HepG2 (cell line): ENCODE results near the gene THOP1. TPM values are rescaled to one million over a fixed set of nuclear protein-coding genes. Genes with fewer than 3 reads are reported as not detected.

Experiments used
- CREM ChIP-seq, 2 experiments: sonication (generic) in 1 of 2; formaldehyde crosslinking in 1 of 2; IDR thresholded peaks; 2 replicates each; pipeline versions ENCODE4 v1.4.0 to v1.6.1; 2016 to 2020; ENCODE audit warnings: antibody characterized with exemption in 1 of 2, mild to moderate bottlenecking in 1 of 2, missing genetic modification reagents in 1 of 2
- CSRNP2 ChIP-seq: sonication (generic); formaldehyde crosslinking; conservative IDR thresholded peaks from 2 replicates; pipeline ENCODE4 v1.8.0; 2022; ENCODE audit warnings: low read depth, missing genetic modification reagents
- CTCF ChIP-seq: sonication (generic); formaldehyde crosslinking; IDR thresholded peaks from 2 replicates; pipeline ENCODE4 v1.5.0; 2020; ENCODE audit warnings: mild to moderate bottlenecking, missing genetic modification reagents, moderate library complexity
- FOXA3 ChIP-seq: IDR thresholded peaks from 2 replicates; pipeline ENCODE4 v1.6.1; 2016; ENCODE audit warnings: missing genetic modification reagents, missing compliant biosample characterization
- GABPA ChIP-seq, 2 experiments: IDR thresholded peaks; 2 replicates each; pipeline ENCODE4 v1.6.1; 2011 to 2016; ENCODE audit warnings: low read depth in 2 of 2, low read length in 1 of 2, missing biosample characterization in 1 of 2, missing genetic modification characterization in 1 of 2
- HNF4G ChIP-seq, 2 experiments: sonication (generic) in 1 of 2; formaldehyde crosslinking in 1 of 2; IDR thresholded peaks; 2 replicates each; pipeline versions ENCODE4 v1.4.0 to v1.6.1; 2011 to 2020; ENCODE audit warnings: borderline replicate concordance in 2 of 2, low read depth in 2 of 2, mild to moderate bottlenecking in 2 of 2, low read length in 1 of 2, missing genetic modification reagents in 1 of 2, moderate library complexity in 1 of 2
- IKZF5 ChIP-seq: IDR thresholded peaks from 2 replicates; pipeline ENCODE4 v1.6.1; 2018; ENCODE audit warnings: missing genetic modification reagents, mild to moderate bottlenecking, missing compliant biosample characterization
- MTERF4 ChIP-seq: sonication (generic); formaldehyde crosslinking; IDR thresholded peaks from 2 replicates; pipeline ENCODE4 v1.8.0; 2023; ENCODE audit warnings: mild to moderate bottlenecking, missing genetic modification reagents
- SRY ChIP-seq: sonication (generic); formaldehyde crosslinking; IDR thresholded peaks from 2 replicates; pipeline ENCODE4 v1.8.0; 2022; ENCODE audit warnings: mild to moderate bottlenecking, missing genetic modification reagents
- TBX3 ChIP-seq: fragments of 450-650 bp; IDR thresholded peaks from 2 replicates; pipeline ENCODE4 v1.6.1; 2017; ENCODE audit warnings: antibody characterized with exemption, mild to moderate bottlenecking, inconsistent platforms, borderline replicate concordance
- TGIF2 ChIP-seq: IDR thresholded peaks from 2 replicates; pipeline ENCODE4 v1.6.1; 2016; ENCODE audit warnings: control low read depth, missing compliant biosample characterization
- THAP11 ChIP-seq: IDR thresholded peaks from 2 replicates; pipeline ENCODE4 v1.6.1; 2016; ENCODE audit warnings: missing biosample characterization, missing genetic modification reagents
- TSC22D2 ChIP-seq: sonication (generic); formaldehyde crosslinking; IDR thresholded peaks from 2 replicates; pipeline ENCODE4 v1.5.1; 2020; ENCODE audit warnings: missing genetic modification reagents, mild to moderate bottlenecking, borderline replicate concordance
- ZNF17 ChIP-seq: sonication (generic); formaldehyde crosslinking; IDR thresholded peaks from 2 replicates; pipeline ENCODE4 v1.5.0; 2020; ENCODE audit warnings: mild to moderate bottlenecking, missing genetic modification reagents
- ZNF18 ChIP-seq: sonication (generic); formaldehyde crosslinking; IDR thresholded peaks from 2 replicates; pipeline ENCODE4 v1.8.0; 2022; ENCODE audit warnings: mild to moderate bottlenecking, missing genetic modification reagents; ENCODE audit not compliant: insufficient replicate concordance
- ZNF234 ChIP-seq: sonication (generic); formaldehyde crosslinking; conservative IDR thresholded peaks from 2 replicates; pipeline ENCODE4 v1.5.1; 2020; ENCODE audit warnings: mild to moderate bottlenecking, missing genetic modification reagents
- ZNF543 ChIP-seq: sonication (generic); formaldehyde crosslinking; IDR thresholded peaks from 2 replicates; pipeline ENCODE4 v1.4.0; 2020; ENCODE audit warnings: mild to moderate bottlenecking, missing genetic modification reagents
- ZNF558 ChIP-seq: sonication (generic); formaldehyde crosslinking; IDR thresholded peaks from 2 replicates; pipeline ENCODE4 v1.9.0; 2022; ENCODE audit warnings: mild to moderate bottlenecking, missing genetic modification reagents, borderline replicate concordance
- ZNF607 ChIP-seq: sonication (generic); formaldehyde crosslinking; IDR thresholded peaks from 2 replicates; pipeline ENCODE4 v1.5.1; 2020; ENCODE audit warnings: missing genetic modification reagents, mild to moderate bottlenecking, borderline replicate concordance
- ZNF788 ChIP-seq: sonication (generic); formaldehyde crosslinking; IDR thresholded peaks from 2 replicates; pipeline ENCODE4 v1.5.0; 2020; ENCODE audit warnings: mild to moderate bottlenecking, missing genetic modification reagents, borderline replicate concordance
- ZNF816 ChIP-seq: sonication (generic); formaldehyde crosslinking; IDR thresholded peaks from 2 replicates; pipeline ENCODE4 v1.8.0; 2022; ENCODE audit warnings: missing genetic modification reagents, mild to moderate bottlenecking, borderline replicate concordance
- polyA plus RNA-seq, 8 experiments: library from polyadenylated mRNA; depleted of rRNA in 3 of 8; stranded (reverse) in 7 of 8; unstranded in 1 of 8; fragments of >200 nt; fragmentation: Illumina TruSeq in 4 of 8; extraction: Trizol in 4 of 8; gene quantifications; 2 replicates each; pipeline versions ENCODE4 v1.2.1 to v1.2.3, GENCODE V29; 2011 to 2016; ENCODE audit warnings: low read depth in 4 of 8, missing spikeins in 1 of 8, mixed read lengths in 1 of 8; ENCODE audit not compliant: insufficient read depth in 1 of 8
- total RNA-seq, 5 experiments: library from RNA; depleted of rRNA; stranded (reverse); fragments of >200 nt; fragmentation: Illumina TruSeq; extraction: Trizol; gene quantifications; 2 replicates each; pipeline ENCODE4 v1.2.3, GENCODE V29; 2016; ENCODE audit warnings: low read depth in 1 of 5

Gene THOP1
- total and polyA plus RNA-seq, 2 of the 13 experiments (the other 11 are each of a cell fraction or from before 2014, with no cell fraction given), result 74.4 to 116 TPM

- TF ChIP-seq ZNF18 (CRISPR knock-in tag), result no peak
- peak; percentile 71; the same call in 1 of the 2 replicates for TF ChIP-seq THAP11 (CRISPR knock-in tag)
- no peak for TF ChIP-seq ZNF558 (CRISPR knock-in tag)
- peak; percentile 42; the same call in 1 of the 2 replicates for TF ChIP-seq TBX3
- peak; percentile 60; the same call in 1 of the 2 replicates for TF ChIP-seq HNF4G (IDR thresholded peaks at IDR 0.05; ENCODE audit: borderline replicate concordance, low read depth, low read length)
- peak; percentile 80; the same call in 1 of the 2 replicates for TF ChIP-seq HNF4G (CRISPR knock-in tag; IDR thresholded peaks at IDR 0.05; ENCODE audit: borderline replicate concordance, low read depth)
- no peak for TF ChIP-seq TSC22D2 (CRISPR knock-in tag)
- no peak for TF ChIP-seq ZNF816 (CRISPR knock-in tag)
- TF ChIP-seq CTCF (CRISPR knock-in tag), result peak; percentile 37
- TF ChIP-seq ZNF788 (CRISPR knock-in tag), result peak; percentile 84; the same call in 1 of the 2 replicates
- TF ChIP-seq ZNF607, result peak; percentile 79
- TF ChIP-seq ZNF17 (CRISPR knock-in tag), result no peak
- TF ChIP-seq ZNF543 (CRISPR knock-in tag), result no peak; the same call in 1 of the 2 replicates
- no peak for TF ChIP-seq CSRNP2 (CRISPR knock-in tag)
- peak; percentile 71; the same call in 1 of the 2 replicates for TF ChIP-seq IKZF5 (CRISPR knock-in tag)
- TF ChIP-seq GABPA (IDR thresholded peaks at IDR 0.05; ENCODE audit: low read depth, low read length), result no peak
- TF ChIP-seq GABPA (CRISPR knock-in tag; IDR thresholded peaks at IDR 0.05; ENCODE audit: low read depth), result peak; percentile 63
- no peak for TF ChIP-seq TGIF2 (CRISPR knock-in tag)
- TF ChIP-seq MTERF4 (CRISPR knock-in tag), result no peak
- peak; percentile 64; the same call in 1 of the 2 replicates for TF ChIP-seq CREM (IDR thresholded peaks at IDR 0.05)
- no peak for TF ChIP-seq CREM (CRISPR knock-in tag; IDR thresholded peaks at IDR 0.05)
- no peak for TF ChIP-seq ZNF234
- peak; percentile 59; the same call in 1 of the 2 replicates for TF ChIP-seq FOXA3
- TF ChIP-seq SRY (CRISPR knock-in tag), result no peak
Measured at GRCh38 chr19:2790557-2791271, 5.4 kb downstream of the THOP1 start (continued).
